K562 (cell line): ENCODE data around the gene KRTAP2-2. TPM values are rescaled to one million over a fixed set of nuclear protein-coding genes. Genes with fewer than 3 reads are reported as not detected.

Experiments
- ATAC-seq: fragments of 200-7000 bp; cut with Tn5 transposase; 3 replicates; pipeline ENCODE4 v1.9.1; 2020; ENCODE audit warnings: moderate library complexity
- BruUV-seq: library from RNA; stranded (reverse); fragments of 400-500 nt; replicated peaks from 2 replicates; lab custom pipeline; 2021; lab: Mats Ljungman, UMichigan
- CTCF ChIA-PET: fragments of 300-600 bp; formaldehyde crosslinking; extraction: SDS; loops from one replicate; lab custom pipeline; 2021; ENCODE audit warnings: low intra/inter-chr PET ratio; lab: Yijun Ruan, JAX
- POLR2A ChIA-PET: fragments of 300-600, 350-650 bp; sonication (Branson Sonifier 250); formaldehyde crosslinking; extraction: SDS; loops from one replicate; lab custom pipeline; 2021; ENCODE audit warnings: antibody characterized with exemption, inconsistent platforms; lab: Yijun Ruan, JAX
- DNase-seq, 4 experiments: peaks; one replicate each; pipeline versions ENCODE4 v3.0.0 to v3.0.0-alpha.2; 2011 to 2018; ENCODE audit warnings: low spot score in 3 of 4, mixed read lengths in 3 of 4; ENCODE audit errors: extremely low read depth in 1 of 4
- FAIRE-seq: peaks from 2 replicates; lab custom pipeline; 2011; peaks lifted over from hg19 to GRCh38; lab: Jason Lieb, UNC
- H2AFZ ChIP-seq: 2 replicates; pipeline ENCODE4 v1.6.0; 2011; ENCODE audit warnings: low read depth, low read length, control low read depth, inconsistent platforms
- H3K27ac ChIP-seq: fragments of 200-600 bp; 3 replicates; pipeline ENCODE4 v1.8.0; 2011; ENCODE audit warnings: low read depth, mild to moderate bottlenecking, control low read depth, inconsistent platforms, low read length, moderate library complexity, mixed read lengths; ENCODE audit errors: extremely low read depth
- H3K27me3 ChIP-seq, 2 experiments: fragments of 300-600 bp in 1 of 2; 2 replicates in 1 of 2; 3 replicates in 1 of 2; pipeline versions ENCODE4 v1.6.0 to v1.8.0; 2011; ENCODE audit warnings: inconsistent platforms in 2 of 2, low read length in 2 of 2, mild to moderate bottlenecking in 1 of 2, mixed read lengths in 1 of 2, moderate library complexity in 1 of 2; ENCODE audit not compliant: control insufficient read depth in 2 of 2, insufficient read depth in 2 of 2
- H3K36me3 ChIP-seq: fragments of 300-600 bp; 3 replicates; pipeline ENCODE4 v1.8.0; 2011; ENCODE audit warnings: mild to moderate bottlenecking, low read length, inconsistent platforms; ENCODE audit not compliant: control insufficient read depth, insufficient read depth
- H3K4me1 ChIP-seq, 2 experiments: fragments of 200-600 bp in 1 of 2; replicated peaks in 1 of 2; 2 replicates in 1 of 2; 3 replicates in 1 of 2; pipeline versions ENCODE4 v1.5.1 to v1.8.0; 2011; ENCODE audit warnings: inconsistent platforms in 2 of 2, low read length in 2 of 2, mild to moderate bottlenecking in 1 of 2, mixed read lengths in 1 of 2, moderate library complexity in 1 of 2; ENCODE audit not compliant: control insufficient read depth in 2 of 2, insufficient read depth in 2 of 2
- H3K4me2 ChIP-seq: 2 replicates; pipeline ENCODE4 v1.6.1; 2011; ENCODE audit warnings: low read length, control low read depth, inconsistent platforms, mixed read lengths; ENCODE audit not compliant: insufficient read depth
- H3K4me3 ChIP-seq: fragments of 200-600 bp; sonication (generic), shearing (Covaris generic); 2 replicates; pipeline ENCODE4 v1.5.1; 2016; ENCODE audit warnings: control low read depth, inconsistent platforms
- H3K79me2 ChIP-seq: fragments of 200-600 bp; 3 replicates; pipeline ENCODE4 v1.8.0; 2011; ENCODE audit warnings: low read length, inconsistent platforms; ENCODE audit not compliant: control insufficient read depth, insufficient read depth
- H3K9ac ChIP-seq, 2 experiments: 2 replicates each; pipeline versions ENCODE4 v1.6.0 to v1.6.1; 2011; ENCODE audit warnings: low read depth in 2 of 2, low read length in 2 of 2, control low read depth in 1 of 2, inconsistent platforms in 1 of 2, mild to moderate bottlenecking in 1 of 2, mixed read lengths in 1 of 2; ENCODE audit not compliant: insufficient read depth in 1 of 2
- H3K9me1 ChIP-seq: one replicate; pipeline ENCODE4 v1.6.0; 2011; ENCODE audit warnings: inconsistent platforms, mild to moderate bottlenecking, low read length, moderate library complexity; ENCODE audit not compliant: control insufficient read depth, insufficient read depth
- H3K9me3 ChIP-seq: replicated peaks from 2 replicates; pipeline ENCODE4 v1.5.1; 2011; ENCODE audit warnings: low read depth, low read length, inconsistent platforms; ENCODE audit not compliant: control insufficient read depth, insufficient read depth
- H4K20me1 ChIP-seq: replicated peaks from 2 replicates; pipeline ENCODE4 v1.6.1; 2011; ENCODE audit warnings: low read length, inconsistent platforms, mixed read lengths; ENCODE audit not compliant: control insufficient read depth, insufficient read depth
- ARNT ChIP-seq, 2 experiments: fragments of 450-650 bp; IDR thresholded peaks; 2 replicates each; pipeline ENCODE4 v1.6.1; 2016; ENCODE audit warnings: mild to moderate bottlenecking in 1 of 2
- EHMT2 ChIP-seq: fragments of 450-650 bp; IDR thresholded peaks from 2 replicates; pipeline ENCODE4 v1.6.1; 2018; ENCODE audit warnings: antibody characterized with exemption
- EP400 ChIP-seq: fragments of 450-650 bp; IDR thresholded peaks from 2 replicates; pipeline ENCODE4 v1.6.1; 2017; ENCODE audit warnings: antibody characterized with exemption, mild to moderate bottlenecking, moderate library complexity
- FOXM1 ChIP-seq, 2 experiments: fragments of 450-650 bp in 1 of 2; sonication (generic) in 1 of 2; formaldehyde crosslinking in 1 of 2; IDR thresholded peaks; 2 replicates each; pipeline versions ENCODE4 v1.6.1 to v1.9.0; 2017 to 2022; ENCODE audit warnings: low read depth in 2 of 2, mild to moderate bottlenecking in 2 of 2, missing genetic modification reagents in 1 of 2, moderate library complexity in 1 of 2
- RBM17 ChIP-seq: fragments of 200-400 bp; formaldehyde crosslinking; IDR thresholded peaks from 2 replicates; pipeline ENCODE4 v1.6.1; 2017; ENCODE audit warnings: low read depth, mild to moderate bottlenecking, low read length, borderline replicate concordance
- TBL1XR1 ChIP-seq, 2 experiments: IDR thresholded peaks; 2 replicates each; pipeline ENCODE4 v1.6.1; 2012; ENCODE audit warnings: improper control_type of control experiment in 2 of 2, low read length in 2 of 2, mild to moderate bottlenecking in 1 of 2
- ZNF511 ChIP-seq: sonication (generic); formaldehyde crosslinking; IDR thresholded peaks from 2 replicates; pipeline ENCODE4 v1.8.0; 2022; ENCODE audit warnings: mild to moderate bottlenecking, missing genetic modification reagents
- WGBS: fragments of 100-300 bp; shearing (Covaris generic); methylation state at CpG from one replicate; pipeline ENCODE4 v1.1.6; 2016; ENCODE audit warnings: low coverage, mixed read lengths; ENCODE audit not compliant: insufficient coverage; ENCODE audit errors: missing lambda C conversion rate; 5-methylcytosine and 5-hydroxymethylcytosine counted together
- in situ Hi-C: fragments of 300-500 bp; cut with MboI; formaldehyde crosslinking; loops from 4 replicates; pipeline ENCODE4 v1.15.0; 2018; ENCODE audit warnings: inconsistent platforms, mixed read lengths
- intact Hi-C: fragments of 100-400 bp; cut with micrococcal nuclease; formaldehyde crosslinking; loops from 2 replicates; pipeline ENCODE4 v1.14.2; 2022
- polyA plus RNA-seq, 8 experiments: library from polyadenylated mRNA; depleted of rRNA in 4 of 8; stranded (reverse) in 5 of 8; unstranded in 3 of 8; fragments of >200 nt; fragmentation: Nextera tagmentation in 2 of 8; fragmentation: Illumina TruSeq in 1 of 8; extraction: Ambion mirVana in 2 of 8; extraction: Trizol in 1 of 8; gene quantifications; 2 replicates each; pipeline versions ENCODE4 v1.2.1 to v1.2.3, GENCODE V29; 2011 to 2014; ENCODE audit warnings: inconsistent platforms in 1 of 8, missing spikeins in 1 of 8
- total RNA-seq, 7 experiments: library from RNA; depleted of rRNA in 6 of 7; stranded (reverse); fragments of >200 nt in 6 of 7; fragmentation: Illumina TruSeq in 2 of 7; extraction: Trizol in 2 of 7; gene quantifications; 2 replicates each; pipeline versions ENCODE4 v1.2.1 to v1.2.3, GENCODE V29; 2011 to 2021; ENCODE audit warnings: low replicate concordance in 1 of 7
- TF ChIP-seq, protein P1 (sequence below): fragments of 250-450 bp; sonication (Bioruptor Pico); IDR thresholded peaks from 2 replicates; pipeline ENCODE4 v1.8.0; 2021; ENCODE audit warnings: moderate library complexity, mild to moderate bottlenecking, inconsistent platforms
- TF ChIP-seq, protein P2 (sequence below), 2 experiments: fragments of 250-450 bp in 1 of 2; fragments of 450-650 bp in 1 of 2; sonication (Bioruptor Pico) in 1 of 2; IDR thresholded peaks; 2 replicates each; pipeline versions ENCODE4 v1.6.1 to v1.8.0; 2016 to 2021; ENCODE audit warnings: mild to moderate bottlenecking in 2 of 2, moderate library complexity in 2 of 2, missing compliant biosample characterization in 1 of 2, missing genetic modification characterization in 1 of 2

The KRTAP2-2 gene
- total and polyA plus RNA-seq, 9 of the 15 experiments (the other 6 are each of a cell fraction or from before 2014, with no cell fraction given) = not detected

- H3K4me2 ChIP-seq = no peak overlapping the region
- no peaks in the 10 kb centered on the region for H4K20me1 ChIP-seq
- no peak overlapping the region for H3K27ac ChIP-seq
- in situ Hi-C loops = no loop called here
- no peak overlapping the region for H2AFZ ChIP-seq
- ATAC-seq = no peak
- no peaks in the 10 kb centered on the region for H3K79me2 ChIP-seq
- ChIA-PET CTCF (no interaction called here), POLR2A (interaction anchor here (0.6 kb wide), 1 partner anchor 335 kb away, joined by 3 read pairs; no protein-coding TSS in a partner anchor)
- no peaks in the 10 kb centered on the region for H3K36me3 ChIP-seq
- intact Hi-C loops = no loop called here
- DNase-seq = no peak
- no peak for TF ChIP-seq EP400
- TF ChIP-seq, protein P1, sequence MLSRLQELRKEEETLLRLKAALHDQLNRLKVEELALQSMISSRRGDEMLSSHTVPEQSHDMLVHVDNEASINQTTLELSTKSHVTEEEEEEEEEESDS (CRISPR knock-in tag) = no peak
- TF ChIP-seq, protein P2, sequence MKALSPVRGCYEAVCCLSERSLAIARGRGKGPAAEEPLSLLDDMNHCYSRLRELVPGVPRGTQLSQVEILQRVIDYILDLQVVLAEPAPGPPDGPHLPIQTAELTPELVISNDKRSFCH (CRISPR knock-in tag; IDR thresholded peaks at IDR 0.05) = no peak
- TF ChIP-seq, protein P2 (tag; IDR thresholded peaks at IDR 0.05) = no peak
- no peak for TF ChIP-seq FOXM1 (IDR thresholded peaks at IDR 0.05; ENCODE audit: low read depth)
- no peak for TF ChIP-seq FOXM1 (CRISPR knock-in tag; IDR thresholded peaks at IDR 0.05; ENCODE audit: low read depth)
- no peak for TF ChIP-seq EHMT2
- TF ChIP-seq ZNF511 (CRISPR knock-in tag) = no peak
- TF ChIP-seq ARNT (IDR thresholded peaks at IDR 0.05) = no peak
- no peak for TF ChIP-seq TBL1XR1 (IDR thresholded peaks at IDR 0.05; ENCODE audit: low read length in 2 of 2)
- TF ChIP-seq RBM17 = no peak
- H3K9me1 ChIP-seq = no peaks in the 10 kb centered on the region
- no TSS peak for BruUV-seq
- WGBS = 3% methylated on average over 3 of the region's 3 CpGs
- no peak overlapping the region for H3K9ac ChIP-seq
- FAIRE-seq = no peak
- no peaks in the 10 kb centered on the region; a peak in 1 of 5 replicates for H3K27me3 ChIP-seq
- peaks cover 0 to 5% of the 10 kb centered on the region in 2 experiments; a peak in 2 of 5 replicates for H3K4me1 ChIP-seq
- H3K4me3 ChIP-seq = no peak overlapping the region
- H3K9me3 ChIP-seq = no peaks in the 10 kb centered on the region
Observed at GRCh38 chr17:41069031-41069430, 14.0 kb upstream of the KRTAP2-2 start.
